GM12878 (cell line): ENCODE results near the gene EPHA4. TPM values are rescaled to one million over a fixed set of nuclear protein-coding genes. Genes with fewer than 3 reads are reported as not detected.
A peak's percentile ranks its signal among the peaks of the same experiment; 100 is the strongest.

ENCODE experiments used
- ATAC-seq: fragments of 200-7000 bp; cut with Tn5 transposase; 3 replicates; pipeline ENCODE4 v1.9.1; 2020; ENCODE audit warnings: mild to moderate bottlenecking, moderate library complexity
- BruUV-seq: library from RNA; stranded (reverse); fragments of 400-500 nt; replicated peaks from 2 replicates; lab custom pipeline; 2021; lab: Mats Ljungman, UMichigan
- CTCF ChIA-PET: fragments of 300-600 bp; sonication (Branson Sonifier 250); formaldehyde crosslinking; extraction: SDS; loops from one replicate; lab custom pipeline; 2021; ENCODE audit warnings: inconsistent platforms; lab: Yijun Ruan, JAX
- POLR2A ChIA-PET: fragments of 350-600 bp; formaldehyde crosslinking; extraction: SDS; loops from one replicate; lab custom pipeline; 2021; ENCODE audit warnings: inconsistent platforms; lab: Charles Lee
- RAD21 ChIA-PET: fragments of 300-600 bp; sonication (Branson Sonifier 250); formaldehyde crosslinking; loops from one replicate; lab custom pipeline; 2023; ENCODE audit warnings: antibody characterized with exemption; ENCODE audit not compliant: unreplicated experiment; lab: Charles Lee
- SMC1A ChIA-PET: fragments of 300-600 bp; sonication (Branson Sonifier 250); formaldehyde crosslinking; loops from one replicate; lab custom pipeline; 2023; ENCODE audit not compliant: unreplicated experiment, uncharacterized antibody; lab: Charles Lee
- DNase-seq: peaks from one replicate; pipeline ENCODE4 v3.0.0-alpha.2; 2011; ENCODE audit warnings: low read depth, low spot score
- FAIRE-seq: peaks from 3 replicates; lab custom pipeline; 2011; peaks lifted over from hg19 to GRCh38; lab: Jason Lieb, UNC
- H2AFZ ChIP-seq: 2 replicates; pipeline ENCODE4 v1.6.0; 2011; ENCODE audit warnings: low read depth, low read length, control low read depth; ENCODE audit not compliant: control insufficient read depth
- H3K27ac ChIP-seq: 2 replicates; pipeline ENCODE4 v1.5.1; 2011; ENCODE audit warnings: control low read depth; ENCODE audit not compliant: control insufficient read depth, insufficient read depth
- H3K27me3 ChIP-seq, 2 experiments: replicated peaks in 1 of 2; 2 replicates each; pipeline versions ENCODE4 v1.6.0 to v1.6.1; 2011; ENCODE audit warnings: low read length in 1 of 2; ENCODE audit not compliant: control insufficient read depth in 2 of 2, insufficient read depth in 2 of 2
- H3K36me3 ChIP-seq, 2 experiments: 2 replicates each; pipeline ENCODE4 v1.5.1; 2011; ENCODE audit warnings: low read length in 1 of 2; ENCODE audit not compliant: control insufficient read depth in 2 of 2, insufficient read depth in 2 of 2
- H3K4me1 ChIP-seq: 2 replicates; pipeline ENCODE4 v1.6.1; 2011; ENCODE audit warnings: mild to moderate bottlenecking, low read length, moderate library complexity, mixed read lengths; ENCODE audit not compliant: control insufficient read depth, insufficient read depth
- H3K4me2 ChIP-seq: 2 replicates; pipeline ENCODE4 v1.6.0; 2011; ENCODE audit warnings: control low read depth; ENCODE audit not compliant: control insufficient read depth, insufficient read depth
- H3K4me3 ChIP-seq: fragments of 200-600 bp; sonication (generic); 2 replicates; pipeline ENCODE4 v1.5.1; 2016
- H3K79me2 ChIP-seq: 2 replicates; pipeline ENCODE4 v1.6.0; 2011; ENCODE audit warnings: low read length; ENCODE audit not compliant: control insufficient read depth, insufficient read depth
- H3K9ac ChIP-seq: 2 replicates; pipeline ENCODE4 v1.8.0; 2011; ENCODE audit warnings: low read length, control low read depth, mixed read lengths; ENCODE audit not compliant: control insufficient read depth, insufficient read depth
- H3K9me3 ChIP-seq: replicated peaks from 3 replicates; pipeline ENCODE4 v1.5.1; 2011; ENCODE audit warnings: mild to moderate bottlenecking, low read length; ENCODE audit not compliant: control insufficient read depth, insufficient read depth
- H4K20me1 ChIP-seq: 2 replicates; pipeline ENCODE4 v1.6.0; 2011; ENCODE audit not compliant: control insufficient read depth, insufficient read depth
- ASH2L ChIP-seq: fragments of 300-600, 200-600 bp; sonication (generic); IDR thresholded peaks from 2 replicates; pipeline ENCODE4 v1.6.1; 2017; ENCODE audit warnings: low read depth, mild to moderate bottlenecking, borderline replicate concordance
- BMI1 ChIP-seq: fragments of 450-650 bp; IDR thresholded peaks from 2 replicates; pipeline ENCODE4 v1.6.1; 2016; ENCODE audit warnings: mild to moderate bottlenecking, moderate library complexity, borderline replicate concordance
- E2F4 ChIP-seq: IDR thresholded peaks from 2 replicates; pipeline ENCODE4 v1.6.1; 2012; ENCODE audit warnings: low read depth, low read length, improper control_type of control experiment
- HDGF ChIP-seq: fragments of 450-650 bp; IDR thresholded peaks from 2 replicates; pipeline ENCODE4 v1.6.1; 2016; ENCODE audit warnings: antibody characterized with exemption
- IRF3 ChIP-seq: fragments of 450-650 bp; IDR thresholded peaks from 2 replicates; pipeline ENCODE4 v1.6.1; 2014; ENCODE audit warnings: mild to moderate bottlenecking
- MTA2 ChIP-seq: fragments of 450-650 bp; IDR thresholded peaks from 2 replicates; pipeline ENCODE4 v1.6.1; 2016; ENCODE audit warnings: low read depth, mild to moderate bottlenecking, moderate library complexity
- NR2C1 ChIP-seq: fragments of 450-650 bp; IDR thresholded peaks from 2 replicates; pipeline ENCODE4 v1.6.1; 2017; ENCODE audit warnings: antibody characterized with exemption, mild to moderate bottlenecking, moderate library complexity
- PAX8 ChIP-seq: fragments of 450-650 bp; IDR thresholded peaks from 2 replicates; pipeline ENCODE4 v1.6.1; 2017; ENCODE audit warnings: mild to moderate bottlenecking, moderate library complexity
- RAD21 ChIP-seq: IDR thresholded peaks from 2 replicates; pipeline ENCODE4 v1.6.1; 2011; ENCODE audit warnings: mild to moderate bottlenecking, low read depth, low read length, moderate library complexity; ENCODE audit not compliant: insufficient read depth
- REST ChIP-seq: IDR thresholded peaks from 2 replicates; pipeline ENCODE4 v1.6.1; 2012; ENCODE audit warnings: mild to moderate bottlenecking, low read depth, low read length
- RUNX3 ChIP-seq: IDR thresholded peaks from 2 replicates; pipeline ENCODE4 v1.6.1; 2012; ENCODE audit warnings: low read length, inconsistent platforms
- USF1 ChIP-seq: IDR thresholded peaks from 2 replicates; pipeline ENCODE4 v1.6.1; 2011; ENCODE audit warnings: borderline replicate concordance, low read depth, mild to moderate bottlenecking, moderate library complexity, mixed read lengths, low read length; ENCODE audit not compliant: insufficient read depth; ENCODE audit errors: extremely low read length
- ZBTB4 ChIP-seq: fragments of 450-650 bp; formaldehyde crosslinking; IDR thresholded peaks from 2 replicates; pipeline ENCODE4 v1.4.0; 2022; ENCODE audit warnings: mild to moderate bottlenecking, moderate library complexity
- WGBS: methylation state at CpG from one replicate; pipeline ENCODE4 v1.1.6; 2016; ENCODE audit warnings: low lambda C conversion rate; ENCODE audit not compliant: insufficient replicate concordance, insufficient coverage; ENCODE audit errors: missing lambda C conversion rate; 5-methylcytosine and 5-hydroxymethylcytosine counted together
- in situ Hi-C: fragments of 300-500 bp; cut with MboI; formaldehyde crosslinking; loops from 9 replicates; pipeline ENCODE4 v1.14.3; 2018; ENCODE audit warnings: mixed read lengths
- intact Hi-C: fragments of 100-400 bp; cut with micrococcal nuclease; formaldehyde crosslinking; loops from one replicate; pipeline ENCODE4 v1.14.2; 2022; ENCODE audit not compliant: unreplicated experiment
- polyA plus RNA-seq, 11 experiments: library from polyadenylated mRNA; depleted of rRNA in 4 of 11; unstranded in 6 of 11; stranded (reverse) in 5 of 11; fragments of >200 nt; fragmentation: Nextera tagmentation in 4 of 11; fragmentation: Illumina TruSeq in 1 of 11; extraction: Ambion mirVana in 4 of 11; extraction: Trizol in 1 of 11; gene quantifications; 1 replicate in 1 of 11; 2 replicates in 10 of 11; pipeline versions ENCODE4 v1.2.1 to v1.2.3, GENCODE V29; 2011 to 2016; ENCODE audit warnings: inconsistent platforms in 2 of 11, missing spikeins in 2 of 11, low read depth in 1 of 11
- total RNA-seq, 4 experiments: library from RNA; depleted of rRNA in 3 of 4; stranded (reverse); fragments of >200 nt in 3 of 4; fragmentation: Illumina TruSeq in 1 of 4; extraction: Trizol in 1 of 4; gene quantifications; 2 replicates each; pipeline versions ENCODE4 v1.2.1 to v1.2.3, GENCODE V29; 2013 to 2021

The EPHA4 gene
- total and polyA plus RNA-seq, 10 of the 15 experiments (the other 5 are each of a cell fraction or from before 2014, with no cell fraction given), result 0.06 to 1.5 (median 0.33) TPM; not detected in 1

GRCh38 chr2:221517696-221518151, 54.4 kb downstream of the EPHA4 start:
- intact Hi-C loops, result loop anchor here (2.0 to 5.0 kb wide), 2 partner anchors 40 to 55 kb away; partner anchors contain the start of gene EPHA4
- Histone ChIP-seq H3K9me3 (no peaks in the 10 kb centered on the region), H3K4me2 (peak overlapping the region; percentile 73), H3K36me3 (no peaks in the 10 kb centered on the region), H3K27ac (peak overlapping the region; percentile 39), H3K79me2 (no peaks in the 10 kb centered on the region), H3K4me3 (no peak overlapping the region), H3K4me1 (peaks cover 27% of the 10 kb centered on the region), H3K9ac (no peak overlapping the region), H4K20me1 (no peaks in the 10 kb centered on the region), H2AFZ (peak overlapping the region; percentile 41; the same call in 1 of the 2 replicates), H3K27me3 (no peaks in the 10 kb centered on the region)
- in situ Hi-C loops, result no loop called here
- peak; percentile 57 for DNase-seq
- ChIA-PET POLR2A (no interaction called here), RAD21 (no interaction called here), SMC1A (interaction anchor here (0.9 kb wide), 1 partner anchor 12 kb away, joined by 3 read pairs; no protein-coding TSS in a partner anchor), CTCF (interaction anchor here (0.5 to 1.0 kb wide), 2 partner anchors 14 to 256 kb away, joined by 3 read pairs; no protein-coding TSS in a partner anchor)
- no TSS peak for BruUV-seq
- peak; percentile 85 for ATAC-seq
- peak; percentile 78 for FAIRE-seq
- WGBS, result 0% methylated on average over 5 of the region's 5 CpGs
- TF ChIP-seq BMI1 (no peak), IRF3 (no peak), USF1 (no peak), E2F4 (no peak), NR2C1 (no peak), RUNX3 (peak; percentile 63), ZBTB4 (no peak), MTA2 (peak; percentile 63), REST (no peak), RAD21 (no peak), PAX8 (no peak), ASH2L (no peak), HDGF (no peak)
